Astrocyte (in vitro differentiated cells and primary cell): ENCODE results near the gene AMDHD1. TPM values are rescaled to one million over a fixed set of nuclear protein-coding genes. Genes with fewer than 3 reads are reported as not detected.

Experiments
- DNase-seq: peaks from one replicate; pipeline ENCODE4 v3.0.0-alpha.2; 2010; ENCODE audit warnings: low read depth
- FAIRE-seq: peaks from 2 replicates; lab custom pipeline; 2011; peaks lifted over from hg19 to GRCh38; lab: Jason Lieb, UNC
- H2AFZ ChIP-seq: 2 replicates; pipeline ENCODE4 v1.6.0; 2012; ENCODE audit warnings: low read depth, low read length, inconsistent platforms
- H3K27ac ChIP-seq: 2 replicates; pipeline ENCODE4 v1.5.1; 2011; ENCODE audit warnings: low read depth, low read length, inconsistent platforms
- H3K27me3 ChIP-seq: 2 replicates; pipeline ENCODE4 v1.6.0; 2011; ENCODE audit warnings: low read length, inconsistent platforms; ENCODE audit not compliant: insufficient read depth
- H3K36me3 ChIP-seq: 2 replicates; pipeline ENCODE4 v1.5.1; 2011; ENCODE audit warnings: low read length, inconsistent platforms; ENCODE audit not compliant: insufficient read depth
- H3K4me1 ChIP-seq: 2 replicates; pipeline ENCODE4 v1.5.1; 2011; ENCODE audit warnings: low read length, inconsistent platforms; ENCODE audit not compliant: insufficient read depth
- H3K4me2 ChIP-seq: 2 replicates; pipeline ENCODE4 v1.6.0; 2012; ENCODE audit warnings: low read length, inconsistent platforms
- H3K4me3 ChIP-seq: 2 replicates; pipeline ENCODE4 v1.5.1; 2011; ENCODE audit warnings: low read depth, mild to moderate bottlenecking, low read length, inconsistent platforms; ENCODE audit not compliant: insufficient read depth
- H3K79me2 ChIP-seq: 2 replicates; pipeline ENCODE4 v1.6.0; 2012; ENCODE audit warnings: mild to moderate bottlenecking, low read length, inconsistent platforms; ENCODE audit not compliant: insufficient read depth
- H3K9ac ChIP-seq: 2 replicates; pipeline ENCODE4 v1.6.0; 2012; ENCODE audit warnings: mild to moderate bottlenecking, low read length, inconsistent platforms
- H3K9me3 ChIP-seq: 2 replicates; pipeline ENCODE4 v1.5.1; 2012; ENCODE audit warnings: low read depth, mild to moderate bottlenecking, low read length, inconsistent platforms; ENCODE audit not compliant: insufficient read depth
- H4K20me1 ChIP-seq: 2 replicates; pipeline ENCODE4 v1.6.0; 2012; ENCODE audit warnings: low read length, inconsistent platforms; ENCODE audit not compliant: insufficient read depth
- H3K27ac Mint-ChIP-seq: one replicate; pipeline ENCODE4 v1.8.0; 2021; ENCODE audit warnings: mild to moderate bottlenecking, mixed read lengths; ENCODE audit not compliant: unreplicated experiment
- H3K27me3 Mint-ChIP-seq: one replicate; pipeline ENCODE4 v1.8.0; 2021; ENCODE audit warnings: low read depth, mixed read lengths; ENCODE audit not compliant: unreplicated experiment
- H3K36me3 Mint-ChIP-seq: one replicate; pipeline ENCODE4 v1.8.0; 2021; ENCODE audit warnings: low read depth, mixed read lengths; ENCODE audit not compliant: unreplicated experiment
- H3K4me1 Mint-ChIP-seq: one replicate; pipeline ENCODE4 v1.8.0; 2021; ENCODE audit warnings: low read depth, mixed read lengths; ENCODE audit not compliant: unreplicated experiment
- H3K4me3 Mint-ChIP-seq: one replicate; pipeline ENCODE4 v1.8.0; 2021; ENCODE audit warnings: mild to moderate bottlenecking, moderate library complexity, mixed read lengths; ENCODE audit not compliant: unreplicated experiment
- H3K9me3 Mint-ChIP-seq: one replicate; pipeline ENCODE4 v1.8.0; 2021; ENCODE audit warnings: mild to moderate bottlenecking, mixed read lengths; ENCODE audit not compliant: unreplicated experiment
- CTCF ChIP-seq: IDR thresholded peaks from 2 replicates; pipeline ENCODE4 v1.5.1; 2011; ENCODE audit warnings: low read depth, mild to moderate bottlenecking, inconsistent platforms, low read length, moderate library complexity; ENCODE audit not compliant: insufficient read depth
- EZH2 ChIP-seq: IDR thresholded peaks from 2 replicates; pipeline ENCODE4 v1.6.1; 2012; ENCODE audit warnings: mild to moderate bottlenecking, low read length, inconsistent platforms; ENCODE audit not compliant: insufficient read depth
- total RNA-seq: library from RNA; stranded (reverse); gene quantifications from 2 replicates; pipeline ENCODE4 v1.2.1, GENCODE V29; 2021

The AMDHD1 gene
- total RNA-seq, 1 donor from 2014 or later = 0.52 TPM

- no peaks in the 10 kb centered on the region for H3K9me3 ChIP-seq
- peaks cover 11% of the 10 kb centered on the region for H3K36me3 ChIP-seq
- no peak for TF ChIP-seq EZH2
- TF ChIP-seq CTCF = peak; percentile 33
- FAIRE-seq = no peak
- no peaks in the 10 kb centered on the region for H3K4me1 ChIP-seq
- no peak overlapping the region for H2AFZ ChIP-seq
- no peak overlapping the region for H3K27ac ChIP-seq
- no peaks in the 10 kb centered on the region for H4K20me1 ChIP-seq
- no peak overlapping the region for H3K4me3 ChIP-seq
- H3K4me2 ChIP-seq = no peak overlapping the region
- no peaks in the 10 kb centered on the region for H3K27me3 Mint-ChIP-seq
- H3K9me3 Mint-ChIP-seq = no peaks in the 10 kb centered on the region
- H3K27me3 ChIP-seq = no peaks in the 10 kb centered on the region
- no peaks in the 10 kb centered on the region for H3K36me3 Mint-ChIP-seq
- H3K4me1 Mint-ChIP-seq = no peaks in the 10 kb centered on the region
- no peak overlapping the region for H3K27ac Mint-ChIP-seq
- H3K79me2 ChIP-seq = no peaks in the 10 kb centered on the region
- H3K4me3 Mint-ChIP-seq = no peak overlapping the region
- no peak for DNase-seq
- H3K9ac ChIP-seq = no peak overlapping the region
These were observed 72.5 kb downstream of the AMDHD1 start for GRCh38 chr12:96015672-96016071.

Other genes with a start within 250 kb of the AMDHD1 start
- 22.6 and 28.9 TPM in 2 replicates for gene NTN4, start 152.6 kb upstream of the AMDHD1 start, total RNA-seq
- gene SNRPF, start 84.4 kb upstream of the AMDHD1 start, total RNA-seq = 23.1 and 24.9 TPM in 2 replicates
- 0.07 TPM in 1 of 2 replicates, not detected in the other for gene CCDC38, start 717 bp upstream of the AMDHD1 start, total RNA-seq
- gene HAL, start 53.0 kb downstream of the AMDHD1 start, total RNA-seq = 0.10 and 0.20 TPM in 2 replicates
- gene LTA4H, start 92.3 kb downstream of the AMDHD1 start, total RNA-seq = 63.7 and 67.6 TPM in 2 replicates